Measurements from ENCODE around the gene ZNF285. TPM values are rescaled to one million over a fixed set of nuclear protein-coding genes. Genes with fewer than 3 reads are reported as not detected.

Gene ZNF285
- total RNA-seq, 1 experiment from 2014 or later: not detected

DNA sequence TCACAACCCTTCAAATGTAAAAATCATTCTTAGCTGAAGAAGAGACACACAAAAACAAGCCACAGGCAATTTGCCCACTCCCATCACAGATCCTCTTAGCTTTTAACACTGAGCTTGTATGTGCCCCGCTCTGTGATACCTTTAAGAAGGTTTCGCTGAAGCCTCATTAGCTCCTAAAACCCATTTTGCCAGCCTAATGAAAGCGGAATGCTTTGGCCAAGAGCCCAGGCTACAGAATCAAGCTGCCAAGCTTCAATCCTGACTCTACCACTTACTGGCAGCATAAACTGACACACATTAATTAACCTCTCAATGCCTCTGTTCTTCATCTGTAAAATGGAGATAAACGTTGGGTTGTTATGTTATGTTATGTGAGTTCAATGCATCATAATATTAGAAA lies 55.4 kb downstream of the ZNF285 start (continued):
- TF ChIP-seq POLR2AphosphoS5 (IDR thresholded peaks at IDR 0.05; ENCODE audit: low read depth, low read length) (no peak), EZH2phosphoT487 (IDR thresholded peaks at IDR 0.05; ENCODE audit: borderline replicate concordance) (no peak), EZH2 (IDR thresholded peaks at IDR 0.05) (no peak), REST (IDR thresholded peaks at IDR 0.05; ENCODE audit: low read depth) (no peak)
- TF ChIP-seq, protein P1, sequence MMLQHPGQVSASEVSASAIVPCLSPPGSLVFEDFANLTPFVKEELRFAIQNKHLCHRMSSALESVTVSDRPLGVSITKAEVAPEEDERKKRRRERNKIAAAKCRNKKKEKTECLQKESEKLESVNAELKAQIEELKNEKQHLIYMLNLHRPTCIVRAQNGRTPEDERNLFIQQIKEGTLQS (IDR thresholded peaks at IDR 0.05): no peak

DNA sequence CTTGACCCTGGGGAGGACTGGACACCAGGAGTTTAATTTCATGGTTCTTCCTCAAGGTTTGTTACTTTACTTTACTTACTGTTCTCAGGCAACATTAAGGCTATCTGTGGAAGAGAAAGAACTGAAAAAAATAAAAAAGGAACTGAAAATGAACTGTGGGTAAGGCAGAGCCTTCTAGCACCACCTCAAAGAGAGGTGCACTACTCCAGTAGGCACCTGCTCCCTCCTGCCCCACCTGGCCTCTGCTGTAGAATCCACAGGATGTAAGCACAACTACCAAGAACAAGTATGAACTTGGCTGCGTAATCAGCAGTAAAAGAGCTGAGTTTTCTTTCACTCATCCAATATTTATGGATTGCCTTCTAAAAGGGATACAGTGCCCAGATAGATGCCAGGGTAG lies 57.2 kb downstream of the ZNF285 start:
- Histone ChIP-seq H3K9me2 (ENCODE audit: insufficient read depth) (no peaks in the 10 kb centered on the region), H3K36me3 (ENCODE audit: control insufficient read depth in 1 of 2, insufficient read depth in 2 of 2, low read length in 2 of 2) (no peaks in the 10 kb centered on the region), H3K4me2 (ENCODE audit: low read length) (no peak overlapping the region), H2AFZ (ENCODE audit: low read depth, low read length, poor library complexity, severe bottlenecking) (no peak overlapping the region), H3K9me3 (ENCODE audit: control insufficient read depth in 1 of 2, insufficient read depth in 1 of 2, low read depth in 1 of 2, low read length in 2 of 2) (peaks cover 3 to 6% of the 10 kb centered on the region in 2 experiments; a peak in 1 of 4 replicates), H3K4me1 (ENCODE audit: control insufficient read depth in 1 of 2, insufficient read depth in 2 of 2, low read length in 2 of 2) (no peaks in the 10 kb centered on the region), H3K9ac (ENCODE audit: low read length) (no peak overlapping the region), H3K79me2 (ENCODE audit: insufficient read depth, low read length) (no peaks in the 10 kb centered on the region), H3K27me3 (ENCODE audit: insufficient read depth, low read length) (no peaks in the 10 kb centered on the region), H3K27ac (ENCODE audit: low read depth, low read length) (no peak overlapping the region), H4K20me1 (ENCODE audit: insufficient read depth) (no peaks in the 10 kb centered on the region), H3K4me3 (replicated peaks in 1 of 2; ENCODE audit: low read depth in 1 of 2, low read length in 2 of 2) (no peak overlapping the region)
- RAD21 ChIA-PET (ENCODE audit: low non-redundant PET in 1 of 2, low total read pairs in 2 of 2, uncharacterized antibody in 2 of 2, unreplicated experiment in 2 of 2): no interaction called here
- BruUV-seq (replicated peaks): no TSS peak
- intact Hi-C loops (cut with micrococcal nuclease): no loop called here
- TF ChIP-seq EZH2phosphoT487 (IDR thresholded peaks at IDR 0.05; ENCODE audit: borderline replicate concordance) (no peak), ZBTB33 (IDR thresholded peaks at IDR 0.05; ENCODE audit: extremely low read depth, insufficient replicate concordance, low read length) (no peak), EZH2 (IDR thresholded peaks at IDR 0.05) (no peak), FOSL1 (IDR thresholded peaks at IDR 0.05; ENCODE audit: low read depth) (no peak), CEBPB (IDR thresholded peaks at IDR 0.05; ENCODE audit: low read depth) (no peak)
- DNase-seq (ENCODE audit: low read depth, low spot score): no peak
- no peak for ATAC-seq
- CTCF ChIA-PET: no interaction called here
- POLR2A ChIA-PET: no interaction called here
